ENCODE data around the gene CRX. TPM values are rescaled to one million over a fixed set of nuclear protein-coding genes. Genes with fewer than 3 reads are reported as not detected.
"Not testable (repeated sequence)": the region's sequence is repeated elsewhere in the genome, so short reads cannot be mapped to it uniquely, and the experiment has no call there.

The CRX gene
- total RNA-seq, 2 donors from 2014 or later = not detected

GRCh38 chr19:47858646-47859285 is 37.0 kb downstream of the CRX start, which contains the start of gene TPRX2:
TPRX2 (plus strand) TSS chr19:47859235; CDS start chr19:47859247, 12 bp downstream.
- not testable (repeated sequence) for H3K4me3 Mint-ChIP-seq; H3K9me3 Mint-ChIP-seq; H3K27ac Mint-ChIP-seq; H3K36me3 Mint-ChIP-seq; DNase-seq (ENCODE audit: low spot score); H3K4me1 Mint-ChIP-seq (ENCODE audit: low read depth in 2 of 2)
- peak; percentile 15 to 33 for ATAC-seq
- H3K27me3 Mint-ChIP-seq = peaks cover 8 to 13% of the 10 kb centered on the region in 2 donors

GRCh38 chr19:47859838-47860237 is 38.1 kb downstream of the CRX start:
- not testable (repeated sequence) for H3K36me3 Mint-ChIP-seq; H3K4me1 Mint-ChIP-seq (ENCODE audit: low read depth in 2 of 2); H3K4me3 Mint-ChIP-seq; H3K9me3 Mint-ChIP-seq; H3K27ac Mint-ChIP-seq; DNase-seq (ENCODE audit: low spot score); ATAC-seq
- H3K27me3 Mint-ChIP-seq = peaks cover 6 to 13% of the 10 kb centered on the region in 2 donors

- peaks cover 6 to 13% of the 10 kb centered on the region in 2 donors for H3K27me3 Mint-ChIP-seq
- H3K9me3 Mint-ChIP-seq = no peaks in the 10 kb centered on the region
- H3K4me1 Mint-ChIP-seq (ENCODE audit: low read depth in 2 of 2) = peaks cover 0 to 5% of the 10 kb centered on the region in 2 donors
- no peaks in the 10 kb centered on the region for H3K36me3 Mint-ChIP-seq
- H3K27ac Mint-ChIP-seq = no peak overlapping the region
- H3K4me3 Mint-ChIP-seq = no peak overlapping the region
- ATAC-seq (peak in 1 of 2 donors; percentile 25), DNase-seq (ENCODE audit: low spot score) (no peak)
These were observed 39.0 kb downstream of the CRX start for GRCh38 chr19:47860602-47861297.

GRCh38 chr19:47861630-47862029 is 39.9 kb downstream of the CRX start:
- no peak for DNase-seq (ENCODE audit: low spot score)
- no peak overlapping the region for H3K27ac Mint-ChIP-seq

GRCh38 chr19:47863514-47863936 is 41.8 kb downstream of the CRX start:
- peak; percentile 81 for DNase-seq (ENCODE audit: low spot score)
- H3K36me3 Mint-ChIP-seq = no peaks in the 10 kb centered on the region
- ATAC-seq = peak; percentile 84
- no peaks in the 10 kb centered on the region for H3K9me3 Mint-ChIP-seq
- H3K4me3 Mint-ChIP-seq = no peak overlapping the region
- peaks cover 0 to 5% of the 10 kb centered on the region in 2 donors for H3K4me1 Mint-ChIP-seq (ENCODE audit: low read depth in 2 of 2)
- H3K27ac Mint-ChIP-seq = no peak overlapping the region
- H3K27me3 Mint-ChIP-seq = peaks cover 6 to 11% of the 10 kb centered on the region in 2 donors

More at GRCh38 chr19:47861630-47862029, 39.9 kb downstream of the CRX start:
- H3K9me3 Mint-ChIP-seq = no peaks in the 10 kb centered on the region
- ATAC-seq = no peak
- H3K4me1 Mint-ChIP-seq (ENCODE audit: low read depth in 2 of 2) = peaks cover 0 to 5% of the 10 kb centered on the region in 2 donors
- peaks cover 6 to 13% of the 10 kb centered on the region in 2 donors for H3K27me3 Mint-ChIP-seq
- no peak overlapping the region for H3K4me3 Mint-ChIP-seq
- no peaks in the 10 kb centered on the region for H3K36me3 Mint-ChIP-seq

- ATAC-seq = no peak
- Mint-ChIP-seq H3K4me3 (no peak overlapping the region), H3K36me3 (no peaks in the 10 kb centered on the region), H3K9me3 (no peaks in the 10 kb centered on the region), H3K27me3 (peaks cover 6 to 12% of the 10 kb centered on the region in 2 donors), H3K4me1 (ENCODE audit: low read depth in 2 of 2) (peaks cover 0 to 5% of the 10 kb centered on the region in 2 donors), H3K27ac (no peak overlapping the region)
- no peak for DNase-seq (ENCODE audit: low spot score)
These were observed 43.4 kb downstream of the CRX start for GRCh38 chr19:47865166-47865565.

GRCh38 chr19:47878906-47879305 is 57.2 kb downstream of the CRX start:
- H3K9me3 Mint-ChIP-seq = peaks cover 4% of the 10 kb centered on the region
- ATAC-seq = no peak

GRCh38 chr19:47879385-47879784 is 57.6 kb downstream of the CRX start:
- H3K4me1 Mint-ChIP-seq (ENCODE audit: low read depth in 2 of 2); H3K36me3 Mint-ChIP-seq; ATAC-seq; H3K9me3 Mint-ChIP-seq; H3K4me3 Mint-ChIP-seq; DNase-seq (ENCODE audit: low spot score); H3K27ac Mint-ChIP-seq: not testable (repeated sequence)
- H3K27me3 Mint-ChIP-seq = peaks cover 14 to 17% of the 10 kb centered on the region in 2 donors

More at GRCh38 chr19:47878906-47879305, 57.2 kb downstream of the CRX start:
- H3K27me3 Mint-ChIP-seq = peaks cover 15 to 17% of the 10 kb centered on the region in 2 donors
- H3K4me3 Mint-ChIP-seq = no peak overlapping the region
- no peak for DNase-seq (ENCODE audit: low spot score)
- no peaks in the 10 kb centered on the region for H3K36me3 Mint-ChIP-seq
- no peaks in the 10 kb centered on the region for H3K4me1 Mint-ChIP-seq (ENCODE audit: low read depth in 2 of 2)
- H3K27ac Mint-ChIP-seq = no peak overlapping the region

- DNase-seq (ENCODE audit: low spot score) = no peak
- no peak overlapping the region for H3K27ac Mint-ChIP-seq
- H3K27me3 Mint-ChIP-seq = peaks cover 20 to 21% of the 10 kb centered on the region in 2 donors
- H3K4me3 Mint-ChIP-seq = no peak overlapping the region
- no peaks in the 10 kb centered on the region for H3K4me1 Mint-ChIP-seq (ENCODE audit: low read depth in 2 of 2)
- H3K9me3 Mint-ChIP-seq = peaks cover 4% of the 10 kb centered on the region
- no peak for ATAC-seq
- H3K36me3 Mint-ChIP-seq = no peaks in the 10 kb centered on the region
These were observed 60.0 kb downstream of the CRX start for GRCh38 chr19:47881757-47882156.

GRCh38 chr19:47882890-47883289 is 61.2 kb downstream of the CRX start:
- Mint-ChIP-seq H3K9me3 (peaks cover 4% of the 10 kb centered on the region), H3K27me3 (peaks cover 20 to 21% of the 10 kb centered on the region in 2 donors)

GRCh38 chr19:47885067-47885463 is 63.3 kb downstream of the CRX start:
- H3K4me3 Mint-ChIP-seq = no peak overlapping the region
- DNase-seq (ENCODE audit: low spot score) = no peak
- H3K27me3 Mint-ChIP-seq = peaks cover 15 to 29% of the 10 kb centered on the region in 2 donors
- no peak for ATAC-seq
- H3K9me3 Mint-ChIP-seq = no peaks in the 10 kb centered on the region
- H3K27ac Mint-ChIP-seq = no peak overlapping the region
- no peaks in the 10 kb centered on the region for H3K36me3 Mint-ChIP-seq
- no peaks in the 10 kb centered on the region for H3K4me1 Mint-ChIP-seq (ENCODE audit: low read depth in 2 of 2)

More at GRCh38 chr19:47882890-47883289, 61.2 kb downstream of the CRX start:
- Mint-ChIP-seq H3K4me1 (ENCODE audit: low read depth in 2 of 2) (no peaks in the 10 kb centered on the region), H3K36me3 (no peaks in the 10 kb centered on the region), H3K4me3 (no peak overlapping the region), H3K27ac (no peak overlapping the region)
- no peak for ATAC-seq
- DNase-seq (ENCODE audit: low spot score) = no peak

- Mint-ChIP-seq H3K9me3 (no peaks in the 10 kb centered on the region), H3K4me1 (ENCODE audit: low read depth in 2 of 2) (peaks cover 0 to 4% of the 10 kb centered on the region in 2 donors), H3K27me3 (peaks cover 15 to 29% of the 10 kb centered on the region in 2 donors), H3K36me3 (no peaks in the 10 kb centered on the region), H3K27ac (no peak within 1 kb of the TSS), H3K4me3 (no peak within 1 kb of the TSS)
- no peak for ATAC-seq
- DNase-seq (ENCODE audit: low spot score) = no peak
These were observed 64.3 kb downstream of the CRX start, which contains the start of gene SULT2A1 for GRCh38 chr19:47886010-47886559. SULT2A1 (minus strand) TSS chr19:47886315; CDS start chr19:47886257, 58 bp downstream.

GRCh38 chr19:47890865-47891621 is 69.3 kb downstream of the CRX start:
- Mint-ChIP-seq H3K9me3 (no peaks in the 10 kb centered on the region), H3K27me3 (peaks cover 5 to 11% of the 10 kb centered on the region in 2 donors), H3K27ac (no peak overlapping the region), H3K36me3 (no peaks in the 10 kb centered on the region), H3K4me3 (no peak overlapping the region), H3K4me1 (ENCODE audit: low read depth in 2 of 2) (peaks cover 0 to 4% of the 10 kb centered on the region in 2 donors)
- no peak for DNase-seq (ENCODE audit: low spot score)
- no peak for ATAC-seq

Measured in natural killer cell treated with Interleukin-12 subunit alpha and Interleukin-12 subunit beta and Interleukin-15 and Interleukin-18, amount 100 ng/mL, for 72 hours (primary cell).